Endothelial cell of umbilical vein (primary cell): ENCODE data around the gene TTF1.

Experiments used
- CTCF ChIP-seq, 2 donors: IDR thresholded peaks; 1 replicate in 1 of 2; 2 replicates in 1 of 2; pipeline ENCODE4 v1.5.1; 2011; ENCODE audit warnings: low read length in 2 of 2, mild to moderate bottlenecking in 2 of 2, moderate library complexity in 2 of 2, control low read depth in 1 of 2, inconsistent platforms in 1 of 2, low read depth in 1 of 2; ENCODE audit not compliant: insufficient read depth in 1 of 2; ENCODE audit errors: extremely low read depth in 1 of 2
- POLR2AphosphoS5 ChIP-seq: IDR thresholded peaks from 2 replicates; pipeline ENCODE4 v1.6.1; 2012; ENCODE audit warnings: low read depth, mild to moderate bottlenecking, control low read depth, low read length, moderate library complexity; ENCODE audit not compliant: insufficient read depth

GRCh38 chr9:132366481-132366880, 40.2 kb downstream of the TTF1 start:
- no peak for TF ChIP-seq POLR2AphosphoS5
- no peak for TF ChIP-seq CTCF (IDR thresholded peaks at IDR 0.05; ENCODE audit: extremely low read depth in 1 of 2, insufficient read depth in 1 of 2, low read depth in 1 of 2, low read length in 2 of 2)
